ENCODE data around the gene RHOT1.

GRCh38 chr17:32269377-32269776, 127.1 kb downstream of the RHOT1 start:
- TF ChIP-seq YY1 (IDR thresholded peaks at IDR 0.05; ENCODE audit: insufficient read depth, insufficient read length) = no peak
- no peak for TF ChIP-seq SUZ12 (IDR thresholded peaks at IDR 0.05; ENCODE audit: extremely low read depth, insufficient read depth, insufficient read length)
- TF ChIP-seq ZNF274 (IDR thresholded peaks at IDR 0.05; ENCODE audit: low read depth, low read length) = no peak

All from NT2/D1 (cell line).